RPMI7951 (cell line): Measurements from ENCODE around the gene OTUD7B. TPM values are rescaled to one million over a fixed set of nuclear protein-coding genes. Genes with fewer than 3 reads are reported as not detected.

Source experiments
- DNase-seq: peaks from one replicate; pipeline ENCODE4 v3.0.0-alpha.2; 2012; ENCODE audit warnings: low read depth
- total RNA-seq: library from RNA; depleted of rRNA; stranded (reverse); fragments of >200 nt; shearing (Covaris generic); gene quantifications from 2 replicates; pipeline ENCODE4 v1.2.3, GENCODE V29; 2014; rRNA removed

OTUD7B gene
- total RNA-seq, 1 experiment from 2014 or later = 7.2 TPM

GRCh38 chr1:149917571-149918144 lies 92.9 kb downstream of the OTUD7B start, which contains the start of gene SV2A:
SV2A (minus strand) TSS chr1:149917844; CDS start chr1:149913840, 4,004 bp downstream.
- peak; percentile 74 for DNase-seq

DNA sequence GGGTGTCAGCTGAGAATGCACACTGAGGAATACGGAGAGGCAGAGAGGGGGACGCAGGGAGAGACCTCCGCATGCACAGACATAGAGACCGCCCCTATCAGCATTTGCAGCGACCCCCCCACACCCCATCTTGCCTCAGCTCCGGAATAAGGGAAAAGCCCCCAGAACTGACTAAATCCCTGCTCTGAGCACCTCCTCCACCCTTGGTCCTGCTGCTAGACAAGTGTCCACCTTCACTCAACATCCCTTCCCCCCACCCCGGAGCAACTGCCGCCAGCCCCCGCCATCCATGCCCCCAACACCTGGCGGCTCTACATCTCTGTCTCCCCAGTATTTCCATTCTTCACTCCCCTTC lies 93.7 kb downstream of the OTUD7B start:
- no peak for DNase-seq

DNA sequence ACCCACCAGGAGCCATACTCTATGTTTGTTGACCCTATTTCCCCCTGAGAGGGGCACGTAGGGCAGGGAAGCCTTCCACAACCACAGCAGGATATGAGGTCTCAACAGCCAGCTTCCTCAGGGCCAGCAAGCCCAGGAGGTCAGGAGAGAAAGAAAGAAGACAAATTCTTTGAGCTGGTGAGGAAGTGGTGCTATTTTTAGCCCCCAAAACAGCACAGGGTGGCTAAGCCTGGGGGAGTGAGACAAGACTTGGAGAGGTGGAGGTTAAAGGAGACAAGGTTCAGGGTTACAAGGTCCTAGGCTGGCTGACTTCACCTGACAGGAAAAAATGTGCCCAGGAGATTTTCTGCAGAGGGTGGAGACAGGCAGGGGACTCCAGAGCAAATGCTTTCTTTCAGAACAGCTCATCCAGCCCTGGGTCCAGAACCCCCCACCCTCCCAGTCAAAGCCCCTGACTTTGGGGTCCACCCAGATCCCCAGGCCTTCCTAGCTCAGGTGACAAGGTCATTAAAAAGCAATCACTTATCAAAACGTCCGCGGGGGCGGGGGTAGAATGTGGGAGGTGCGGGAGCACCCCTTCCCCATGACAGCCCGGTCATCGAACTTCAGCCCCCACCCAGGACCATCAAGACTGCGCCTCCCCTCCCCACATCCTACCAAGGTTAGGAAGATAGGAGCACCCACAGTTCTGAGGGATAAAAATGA lies 94.2 kb downstream of the OTUD7B start:
- no peak for DNase-seq

DNA sequence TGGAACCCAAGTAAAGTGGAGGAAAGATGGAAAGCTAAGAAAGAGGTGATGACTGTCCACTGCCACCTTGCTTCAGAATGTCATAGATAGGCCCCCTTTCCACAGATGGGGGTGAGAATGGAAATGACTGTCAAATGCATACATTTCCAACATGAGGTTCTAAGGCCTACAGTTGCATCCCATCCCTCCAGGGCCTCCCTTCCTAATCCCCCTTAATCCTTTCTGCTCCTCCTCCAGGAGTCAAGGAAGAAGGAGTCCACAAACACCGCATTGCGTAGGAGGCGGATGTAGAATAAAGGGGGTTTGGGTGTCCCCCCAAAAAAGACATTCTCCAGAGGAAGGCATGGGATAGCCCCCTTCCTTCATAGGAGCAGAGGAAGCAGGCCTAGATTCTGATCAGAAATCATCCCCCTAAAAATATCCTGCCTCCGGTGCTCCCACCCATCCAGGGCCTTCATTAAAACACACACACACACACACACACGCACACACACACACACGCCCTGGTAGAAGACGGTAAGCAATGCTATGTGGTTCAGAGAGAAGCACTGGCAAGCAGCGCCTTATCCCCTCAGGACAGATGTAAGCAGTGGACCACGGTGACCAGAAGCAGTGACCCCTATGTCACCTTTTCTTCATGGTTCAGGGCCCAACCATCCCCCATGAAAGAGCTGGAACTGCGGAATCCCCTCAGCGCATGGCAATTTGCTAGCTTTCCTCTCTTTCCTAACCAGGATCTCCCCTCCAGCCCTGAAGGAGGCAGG lies 94.9 kb downstream of the OTUD7B start:
- peak; percentile 15 for DNase-seq

DNA sequence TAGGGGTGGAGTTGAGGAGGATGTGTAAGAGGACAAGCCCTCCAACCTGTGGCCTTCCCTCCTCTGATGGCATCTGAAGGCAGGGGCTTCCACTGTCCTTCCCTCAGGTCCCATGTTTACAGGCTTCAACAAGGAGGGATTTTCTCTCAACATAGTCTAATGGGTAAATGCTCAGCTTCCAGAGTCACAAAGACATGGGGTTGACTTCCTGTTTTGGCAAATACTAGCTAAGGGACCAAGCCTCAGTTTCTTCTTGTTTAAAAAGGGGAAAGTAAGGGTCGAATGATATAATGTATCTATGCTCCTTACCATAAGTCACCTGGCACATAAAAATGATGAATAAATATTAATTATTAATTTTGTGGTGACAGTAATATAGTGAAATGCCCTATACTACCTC lies 96.0 kb downstream of the OTUD7B start:
- DNase-seq = no peak

DNA sequence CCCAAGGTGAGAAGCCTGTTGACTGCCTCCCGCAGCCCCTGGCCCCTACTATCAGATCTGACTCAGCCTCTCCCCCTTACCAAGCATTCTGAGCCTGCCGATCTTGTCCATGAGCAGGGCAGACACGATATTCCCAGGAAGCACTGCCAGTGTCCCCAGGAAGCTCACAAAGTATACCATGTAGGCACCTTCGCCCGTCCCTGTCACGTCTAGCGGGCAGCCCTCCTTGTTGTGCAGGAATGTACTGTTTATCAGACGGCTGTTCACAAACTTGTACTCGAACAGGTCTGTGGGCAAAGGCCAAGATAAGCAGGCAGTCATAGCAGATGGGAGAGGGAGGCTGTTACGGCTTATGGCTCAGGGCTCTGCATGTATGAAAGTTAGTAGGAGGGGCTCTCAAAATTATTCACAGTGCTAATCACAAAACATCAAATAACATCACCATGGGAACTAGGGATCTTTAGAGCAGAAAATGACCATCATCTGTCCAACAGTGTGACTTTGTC lies 103.9 kb downstream of the OTUD7B start:
- no peak for DNase-seq

DNA sequence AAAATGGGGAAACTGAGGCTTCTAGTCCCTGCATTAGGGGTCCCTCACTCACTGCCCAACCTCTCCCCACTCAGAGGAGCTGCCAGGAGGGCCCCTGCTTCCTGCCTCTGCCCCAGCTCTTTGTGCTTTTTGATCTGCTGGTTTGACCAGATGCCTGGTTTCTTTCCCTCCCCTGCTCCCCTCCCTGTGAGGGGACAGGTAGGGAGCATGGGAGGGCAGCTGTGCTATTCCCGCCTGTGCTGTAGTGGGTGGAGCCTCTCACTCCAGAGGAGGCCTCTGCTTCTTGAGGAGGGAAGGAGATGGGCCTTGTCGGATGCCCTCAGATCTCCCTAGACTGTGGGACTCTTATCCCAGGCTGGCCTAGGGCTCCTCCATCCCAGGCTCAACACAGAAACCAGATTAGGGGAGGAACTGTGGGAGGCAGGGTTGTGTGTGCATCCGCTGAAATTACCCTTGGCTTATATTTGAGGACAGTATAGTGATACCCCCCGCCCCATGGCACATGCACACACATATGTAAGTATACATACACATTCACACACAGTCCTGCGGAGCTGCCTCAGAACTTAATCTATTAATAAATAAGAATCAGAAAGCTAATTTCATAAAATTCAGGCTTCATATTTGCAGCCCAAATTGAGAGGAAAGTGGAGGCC lies 106.6 kb downstream of the OTUD7B start:
- DNase-seq = no peak

DNA sequence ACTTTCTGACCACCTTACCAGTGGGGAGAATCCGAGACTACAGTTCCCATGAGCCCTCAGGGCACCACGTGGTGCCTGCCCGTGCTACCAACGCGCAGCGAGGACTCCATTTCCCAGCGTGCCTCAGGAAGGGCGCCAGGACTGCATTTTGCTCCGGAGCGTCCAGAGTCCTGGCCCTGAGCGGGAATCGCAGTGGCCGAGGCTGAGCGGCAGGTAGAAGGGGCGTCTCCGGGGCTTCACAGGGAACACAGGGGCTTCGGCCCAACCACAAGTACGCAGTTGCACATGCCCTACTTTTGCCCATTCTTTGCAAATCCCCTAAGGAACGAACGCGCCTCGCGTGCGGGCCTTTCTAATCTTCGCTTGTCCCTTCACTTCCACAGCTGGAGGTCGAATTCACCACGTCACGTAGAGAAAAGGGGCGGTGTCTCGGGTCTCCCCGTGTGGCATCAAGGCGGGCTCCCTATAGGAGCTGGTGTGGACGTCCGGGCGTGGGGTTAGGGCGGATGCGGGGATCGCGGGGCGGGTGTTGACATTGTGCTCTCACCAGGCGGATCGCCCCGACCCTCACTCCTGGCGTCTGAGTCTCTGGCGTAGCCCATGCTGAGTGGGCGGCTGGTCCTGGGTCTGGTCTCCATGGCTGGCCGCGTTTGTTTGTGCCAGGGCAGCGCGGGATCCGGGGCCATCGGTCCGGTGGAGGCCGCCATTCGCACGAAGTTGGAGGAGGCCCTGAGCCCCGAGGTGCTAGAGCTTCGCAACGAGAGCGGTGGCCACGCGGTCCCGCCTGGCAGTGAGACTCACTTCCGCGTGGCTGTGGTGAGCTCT lies 110.9 kb downstream of the OTUD7B start, which contains the start of gene BOLA1:
BOLA1 (plus strand) TSS at position 109 of the 825 bp plus-strand sequence; CDS start at position 601, 492 bp downstream.
- peak; percentile 91 for DNase-seq

GRCh38 chr1:149896575-149896974 lies 114.0 kb downstream of the OTUD7B start:
- DNase-seq = no peak

DNA sequence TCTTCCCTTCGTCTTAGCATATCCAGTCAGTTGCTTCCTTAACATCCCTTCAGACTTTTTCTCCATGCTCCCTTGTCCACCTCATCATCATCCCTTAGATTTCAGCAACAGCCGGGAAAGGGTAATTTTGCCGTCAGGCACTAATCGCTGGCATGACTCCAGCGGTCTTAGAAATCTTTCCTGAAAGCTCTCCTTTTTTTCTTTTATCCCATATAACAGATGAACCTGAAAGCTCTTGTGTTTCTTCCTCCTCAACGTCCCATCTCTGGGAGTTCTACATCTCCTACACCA lies 121.6 kb downstream of the OTUD7B start:
- DNase-seq = peak; percentile 73

- DNase-seq = peak; percentile 92
Observed at GRCh38 chr1:149888247-149888998, 122.1 kb downstream of the OTUD7B start.

Other genes starting within 250 kb of the OTUD7B start
- gene FCGR1A, start 228.0 kb downstream of the OTUD7B start, total RNA-seq = not detected in 2 replicates
- 16.7 and 25.0 TPM in 2 replicates for gene BOLA1, start 111.2 kb downstream of the OTUD7B start, total RNA-seq
- gene SV2A, start 92.9 kb downstream of the OTUD7B start, total RNA-seq = 11.4 and 12.7 TPM in 2 replicates
- gene SF3B4, start 82.9 kb downstream of the OTUD7B start, total RNA-seq = 22.0 and 33.2 TPM in 2 replicates
- gene MTMR11, start 73.8 kb downstream of the OTUD7B start, total RNA-seq = 5.2 and 6.1 TPM in 2 replicates
- 43.6 and 56.7 TPM in 2 replicates for gene VPS45, start 57.0 kb upstream of the OTUD7B start, total RNA-seq
- 31.9 and 36.2 TPM in 2 replicates for gene PLEKHO1, start 139.2 kb upstream of the OTUD7B start, total RNA-seq
- gene ANP32E, start 225.4 kb upstream of the OTUD7B start, total RNA-seq = 41.5 and 45.1 TPM in 2 replicates
- gene CA14, start 247.0 kb upstream of the OTUD7B start, total RNA-seq = not detected in 2 replicates